HG03342 (cell line): ENCODE measurements around the gene SSR4.

Source experiments
- ATAC-seq: cut with Tn5 transposase; IDR thresholded peaks from one replicate; pipeline ENCODE4 v1.9.1; 2021; ENCODE audit warnings: mild to moderate bottlenecking, moderate library complexity; ENCODE audit not compliant: unreplicated experiment

The SSR4 gene

GRCh38 chrX:153780678-153781427, 13.6 kb upstream of the SSR4 start, which contains the start of gene SRPK3:
SRPK3 (plus strand) TSS chrX:153781041; CDS start chrX:153781087, 46 bp downstream.
- no peak for ATAC-seq

DNA sequence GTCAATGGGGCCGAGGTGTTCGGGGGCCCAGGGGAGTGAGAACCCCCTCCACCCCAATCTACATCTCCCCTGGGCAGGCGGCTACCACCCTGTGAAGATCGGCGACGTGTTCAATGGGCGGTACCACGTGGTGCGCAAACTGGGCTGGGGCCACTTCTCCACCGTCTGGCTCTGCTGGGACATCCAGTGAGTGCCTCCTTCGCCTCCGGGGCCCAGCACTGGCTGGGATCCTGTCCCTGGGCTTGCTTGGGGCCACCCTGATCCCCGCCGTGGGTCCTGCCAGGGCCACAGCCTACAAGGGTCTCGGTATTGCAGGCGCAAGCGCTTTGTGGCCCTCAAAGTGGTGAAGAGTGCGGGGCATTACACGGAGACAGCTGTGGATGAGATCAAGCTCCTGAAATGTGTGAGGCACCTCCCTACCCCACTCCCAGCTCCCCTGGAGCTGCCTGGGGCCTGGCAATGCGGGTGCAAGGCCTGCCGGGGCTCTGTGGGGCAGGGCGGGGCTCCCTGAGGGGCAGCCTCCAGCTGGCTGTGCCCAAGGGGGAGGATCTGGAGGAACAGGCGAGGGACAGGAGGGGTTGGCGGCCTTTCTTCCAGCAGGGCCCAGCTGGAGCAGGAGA, 12.9 kb upstream of the SSR4 start:
- no peak for ATAC-seq

DNA sequence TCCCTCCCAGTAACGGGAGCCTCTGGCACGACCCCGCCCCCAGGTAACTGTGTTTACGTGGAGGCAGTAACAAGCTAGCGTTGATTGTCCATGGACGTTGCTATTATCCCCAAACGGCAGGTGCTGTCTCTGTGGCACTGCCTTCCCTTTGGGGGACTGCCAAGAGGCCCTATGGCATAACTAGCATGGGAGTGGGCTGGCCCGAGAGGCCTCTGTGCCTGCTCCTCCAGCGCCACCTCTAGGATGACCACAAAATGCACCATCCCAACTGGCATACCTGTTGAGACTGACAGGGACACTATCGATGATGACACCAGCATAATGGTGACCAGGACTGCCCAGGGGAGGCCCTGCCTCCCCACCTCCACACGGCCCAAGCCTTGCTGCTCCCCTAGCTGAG, 12.2 kb upstream of the SSR4 start:
- no peak for ATAC-seq

DNA sequence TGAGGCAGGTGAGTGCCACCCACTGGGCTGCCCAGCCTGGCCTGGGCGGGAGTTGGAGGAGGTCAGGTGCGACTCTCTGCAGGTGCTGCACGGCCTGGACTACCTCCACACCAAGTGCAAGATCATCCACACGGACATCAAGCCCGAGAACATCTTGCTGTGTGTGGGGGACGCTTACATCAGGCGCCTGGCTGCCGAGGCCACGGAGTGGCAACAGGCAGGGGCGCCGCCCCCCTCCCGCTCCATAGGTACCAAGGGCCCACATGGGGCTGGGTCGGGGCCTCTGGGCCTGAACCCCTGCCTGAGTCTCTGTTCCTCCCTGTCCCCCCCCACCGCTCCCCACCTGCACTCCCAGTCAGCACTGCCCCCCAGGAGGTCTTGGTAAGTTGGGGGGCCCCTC, 11.6 kb upstream of the SSR4 start:
- ATAC-seq = no peak

- ATAC-seq = no peak
Measured at GRCh38 chrX:153783378-153784013, 11.0 kb upstream of the SSR4 start.

- ATAC-seq = no peak
Measured at GRCh38 chrX:153784325-153784967, 10.0 kb upstream of the SSR4 start.

DNA sequence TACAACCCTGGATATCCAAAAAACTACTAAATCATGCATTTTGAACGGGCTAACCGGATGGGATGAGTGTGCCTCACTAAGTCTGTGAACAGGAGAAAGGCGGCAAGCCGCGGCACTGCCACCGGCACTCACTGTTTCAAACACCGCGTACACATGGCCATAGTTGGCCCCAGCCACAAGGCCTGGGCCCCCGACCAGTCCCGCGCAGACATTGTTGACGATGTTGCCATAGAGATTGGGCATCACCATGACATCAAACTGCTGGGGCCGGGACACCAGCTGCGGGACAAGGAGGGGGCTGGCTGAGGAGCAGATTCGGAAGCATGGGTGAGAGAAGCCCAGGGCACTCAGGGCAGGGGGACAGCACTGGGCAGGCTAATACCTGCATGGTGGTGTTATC, 7.8 kb upstream of the SSR4 start:
- ATAC-seq = no peak

DNA sequence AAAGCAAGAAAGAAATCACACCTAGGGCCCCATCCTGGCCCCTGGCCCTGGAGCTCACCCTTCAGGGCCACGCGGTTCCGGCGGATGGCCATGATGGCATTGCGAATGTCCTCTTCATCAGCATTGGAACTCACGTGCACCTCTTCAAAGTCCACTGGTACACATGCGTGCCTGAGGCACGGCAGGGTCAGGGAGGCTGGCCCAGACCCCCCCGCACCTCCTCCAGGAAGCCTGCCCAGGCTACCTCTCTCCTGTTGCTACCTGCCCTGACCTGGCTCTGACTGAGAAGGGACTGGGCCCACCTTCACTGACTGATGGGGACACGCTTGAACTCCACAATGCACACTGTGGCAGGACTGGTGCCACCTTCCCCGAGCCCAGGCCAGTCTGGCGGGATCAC, 4.8 kb upstream of the SSR4 start:
- no peak for ATAC-seq

DNA sequence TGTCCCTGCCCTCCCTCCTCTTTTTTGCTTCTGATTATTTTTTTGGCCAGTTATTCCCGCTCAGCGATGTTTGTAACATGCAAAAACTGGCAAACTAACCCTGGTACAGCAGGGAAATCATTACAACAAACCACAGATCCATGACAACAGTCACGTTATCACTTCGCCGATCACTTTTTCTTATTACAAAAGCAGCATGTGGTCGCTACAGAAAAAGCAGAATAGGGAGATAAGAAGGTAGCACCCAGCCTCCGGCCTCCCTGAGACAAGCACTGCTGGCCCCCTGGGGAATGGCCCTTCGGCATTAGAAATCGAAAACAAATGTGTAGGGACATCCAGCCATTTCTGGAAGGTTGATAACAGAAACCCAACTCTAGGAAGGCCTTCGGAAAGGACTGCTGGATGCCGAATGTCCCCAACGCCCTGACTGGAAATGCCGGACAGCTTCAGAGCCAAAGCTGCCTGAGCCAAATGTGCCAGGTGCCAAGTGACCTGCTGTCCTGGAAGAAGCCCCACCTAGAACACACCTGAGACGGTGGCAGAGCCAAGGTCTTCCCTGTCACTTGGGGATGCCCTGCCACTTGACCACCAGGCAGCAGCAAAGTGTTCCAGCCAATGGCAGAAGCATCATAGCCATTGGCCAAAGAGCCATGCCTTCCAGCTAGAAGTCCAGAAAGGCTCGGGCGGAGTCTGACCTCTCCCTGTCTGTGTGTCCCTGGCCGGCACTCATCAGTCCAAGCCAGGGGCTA, 3.2 kb upstream of the SSR4 start:
- no peak for ATAC-seq

DNA sequence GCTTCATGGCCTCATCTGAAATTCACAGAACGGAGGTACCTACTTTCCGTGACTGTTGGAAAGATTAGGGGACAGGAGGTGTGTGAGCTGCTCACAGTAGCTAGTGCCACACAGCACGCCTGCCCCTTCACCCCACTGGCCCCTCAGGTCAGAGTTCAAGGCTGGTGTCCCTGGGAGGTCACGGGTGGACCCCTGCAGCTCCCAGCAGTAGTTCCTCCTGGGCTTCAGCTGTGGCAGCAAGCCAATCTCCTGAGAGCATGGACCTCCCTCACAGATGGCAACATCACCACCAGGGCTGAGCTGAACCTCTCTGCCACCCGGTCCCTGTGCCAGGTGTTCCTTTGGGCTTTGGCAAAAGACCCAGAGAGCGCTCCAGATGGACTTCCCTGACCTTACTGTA, 2.1 kb upstream of the SSR4 start:
- ATAC-seq = no peak

GRCh38 chrX:153793291-153793690, 1.2 kb upstream of the SSR4 start:
- ATAC-seq = no peak

DNA sequence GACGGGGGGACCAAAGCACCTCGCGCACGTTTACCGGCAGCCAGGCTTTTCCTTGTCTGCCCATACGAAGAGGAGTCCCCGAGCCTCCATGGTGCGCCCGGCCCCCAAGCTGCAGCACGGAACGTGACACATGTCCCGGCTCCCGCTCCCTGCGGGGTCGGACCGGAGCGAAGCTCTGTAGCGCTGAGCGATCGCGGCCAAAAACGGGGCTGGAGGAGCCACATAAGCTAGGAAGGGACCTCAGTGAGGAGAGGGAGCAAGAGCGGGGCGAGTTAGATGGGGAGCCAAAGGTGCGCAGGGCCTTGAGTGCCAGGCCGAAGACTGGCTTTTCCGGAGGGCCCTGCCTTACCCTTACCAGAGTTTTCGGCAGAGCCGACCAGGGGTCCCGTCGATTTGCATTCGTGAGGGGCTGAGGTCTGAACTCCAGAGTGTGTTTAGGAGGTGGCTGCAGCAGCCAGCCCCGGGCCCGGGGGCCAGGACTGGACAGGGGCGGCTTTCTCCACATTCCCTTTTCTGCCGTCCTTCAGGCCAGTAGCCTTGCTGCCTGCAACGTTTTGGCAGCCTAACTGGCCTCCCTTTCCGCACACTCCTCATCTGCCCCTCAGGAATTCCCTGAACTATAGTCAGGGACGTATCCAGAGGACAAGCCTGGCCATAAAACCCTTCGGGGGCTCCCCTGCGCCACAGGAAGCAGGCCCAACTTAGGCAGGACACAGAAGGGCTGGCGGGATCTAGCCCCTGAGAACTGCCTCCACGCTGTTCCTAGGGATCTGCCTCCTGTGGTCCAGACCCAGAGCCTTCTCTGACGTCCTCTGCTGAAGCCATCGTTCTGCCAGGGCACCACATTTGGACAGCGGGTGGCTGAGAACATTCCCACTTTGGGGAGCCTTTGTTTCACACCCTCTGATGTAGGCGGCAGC, 689 bp downstream of the SSR4 start:
- no peak for ATAC-seq

DNA sequence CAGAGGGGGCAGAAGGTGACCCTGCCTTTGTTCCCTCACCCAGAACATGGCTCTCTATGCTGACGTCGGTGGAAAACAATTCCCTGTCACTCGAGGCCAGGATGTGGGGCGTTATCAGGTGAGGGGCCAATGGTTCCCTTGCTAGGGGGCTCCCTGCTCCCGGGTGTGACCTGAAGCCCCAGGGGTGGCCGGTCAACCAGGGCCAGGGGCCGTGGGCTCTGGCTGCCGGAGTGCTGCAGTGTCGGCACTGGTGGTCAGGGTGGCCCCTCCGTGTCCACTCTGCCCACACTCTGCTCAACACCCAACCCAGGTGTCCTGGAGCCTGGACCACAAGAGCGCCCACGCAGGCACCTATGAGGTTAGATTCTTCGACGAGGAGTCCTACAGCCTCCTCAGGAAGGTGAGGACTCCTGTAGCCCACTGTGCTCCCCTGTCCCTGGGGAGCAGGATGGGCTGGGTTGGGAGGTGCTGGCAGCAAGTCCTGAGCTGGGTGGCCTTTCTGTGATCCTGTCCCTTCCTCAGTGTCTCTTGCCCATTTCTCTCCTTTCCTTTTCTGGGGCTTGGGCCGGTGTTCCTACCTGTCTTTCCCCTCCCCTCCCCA, 3.0 kb downstream of the SSR4 start:
- no peak for ATAC-seq

DNA sequence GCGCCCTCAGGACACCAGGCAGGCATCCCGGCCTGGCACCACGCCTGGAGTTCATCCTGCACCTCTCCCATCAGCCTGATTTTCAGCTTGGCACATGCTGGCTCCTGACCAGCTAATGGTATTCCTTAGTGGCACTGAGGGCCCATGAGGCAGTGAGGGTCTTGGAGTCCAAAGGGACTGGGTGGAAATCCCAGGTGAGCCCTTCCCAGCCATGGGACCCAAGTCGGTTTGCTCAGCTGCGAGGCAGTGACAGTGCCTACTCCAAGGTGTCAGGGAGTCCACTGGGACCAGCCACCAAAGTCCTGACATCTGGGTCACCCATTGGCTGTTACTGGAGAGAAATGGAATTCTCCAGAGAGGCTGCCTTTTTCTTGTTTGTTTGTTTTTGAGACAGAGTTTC, 4.9 kb downstream of the SSR4 start:
- ATAC-seq = no peak

GRCh38 chrX:153800177-153800722, 5.8 kb downstream of the SSR4 start:
- no peak for ATAC-seq

DNA sequence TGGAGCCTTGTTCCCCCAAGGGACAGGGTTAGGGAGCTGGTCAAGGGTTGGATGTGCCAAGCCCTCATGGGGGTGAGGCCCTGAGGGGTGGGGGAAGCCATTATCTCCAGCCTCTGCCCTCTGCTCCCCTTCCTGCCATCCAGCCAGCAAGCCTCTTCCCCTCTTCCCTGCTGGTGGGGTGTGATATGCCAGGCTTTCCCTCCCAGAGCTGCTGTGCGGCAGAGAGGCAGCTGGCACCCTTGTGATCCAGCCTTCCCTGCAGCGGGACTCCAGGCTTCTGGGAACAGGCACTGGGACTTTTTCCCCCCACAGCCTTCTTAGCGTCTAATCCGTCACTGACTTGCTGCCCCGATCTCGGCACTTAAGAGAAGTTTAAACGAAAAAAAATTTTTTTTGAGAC, 6.3 kb downstream of the SSR4 start:
- ATAC-seq = no peak

GRCh38 chrX:153801669-153802068, 7.2 kb downstream of the SSR4 start:
- no peak for ATAC-seq

DNA sequence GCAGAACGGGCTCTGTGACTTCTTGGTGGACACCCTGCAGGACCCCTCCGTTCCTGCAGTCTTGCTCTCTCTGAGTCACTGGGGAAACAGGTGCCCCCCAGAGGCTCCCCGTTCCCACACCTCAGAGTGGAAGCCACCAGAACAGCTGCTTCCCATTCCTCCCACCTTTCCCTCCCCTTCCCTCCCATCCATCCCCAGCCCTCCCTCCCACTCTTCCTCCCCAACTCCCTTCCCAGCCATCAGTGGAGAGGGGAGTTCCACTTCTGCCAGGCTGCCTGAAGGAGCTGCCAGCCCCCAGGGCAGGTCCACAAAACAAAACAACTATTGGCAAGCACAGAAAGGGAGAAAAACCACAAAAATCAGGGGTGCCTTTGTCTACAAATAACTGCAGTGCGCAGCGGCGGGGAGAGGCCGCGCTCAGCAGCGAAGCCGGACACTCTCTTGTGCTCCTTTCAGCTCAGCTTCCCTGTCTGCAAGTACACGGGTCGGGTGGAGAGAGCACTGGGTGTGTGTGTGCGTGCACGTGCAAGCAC, 8.1 kb downstream of the SSR4 start:
- ATAC-seq = no peak
